ENCODE measurements around the gene RRAGC. TPM values are rescaled to one million over a fixed set of nuclear protein-coding genes. Genes with fewer than 3 reads are reported as not detected.

RRAGC gene
- total RNA-seq, 1 donor from 2014 or later, result 21.1 TPM

GRCh38 chr1:38790422-38791163, 69.0 kb downstream of the RRAGC start:
- H3K27ac Mint-ChIP-seq, result no peak overlapping the region
- TF ChIP-seq CTCF (IDR thresholded peaks at IDR 0.05; ENCODE audit: unreplicated experiment), result no peak
- H3K4me3 Mint-ChIP-seq, result no peak overlapping the region
- peaks cover 11% of the 10 kb centered on the region for H3K4me1 Mint-ChIP-seq
- no peaks in the 10 kb centered on the region for H3K36me3 Mint-ChIP-seq
- no peak for DNase-seq (ENCODE audit: low spot score in 2 of 2, unreplicated experiment in 2 of 2)
- peaks cover 12% of the 10 kb centered on the region for H3K9me3 Mint-ChIP-seq
- peaks cover 79% of the 10 kb centered on the region for H3K27me3 Mint-ChIP-seq (ENCODE audit: low read depth)

- H3K36me3 Mint-ChIP-seq, result no peaks in the 10 kb centered on the region
- no peak for TF ChIP-seq CTCF (IDR thresholded peaks at IDR 0.05; ENCODE audit: unreplicated experiment)
- H3K4me3 Mint-ChIP-seq, result no peak overlapping the region
- H3K4me1 Mint-ChIP-seq, result peaks cover 11% of the 10 kb centered on the region
- H3K27me3 Mint-ChIP-seq (ENCODE audit: low read depth), result peaks cover 85% of the 10 kb centered on the region
- no peak overlapping the region for H3K27ac Mint-ChIP-seq
- DNase-seq (ENCODE audit: low spot score in 2 of 2, unreplicated experiment in 2 of 2), result no peak
- peaks cover 8% of the 10 kb centered on the region for H3K9me3 Mint-ChIP-seq
Observed at GRCh38 chr1:38789498-38790169, 69.9 kb downstream of the RRAGC start.

DNA sequence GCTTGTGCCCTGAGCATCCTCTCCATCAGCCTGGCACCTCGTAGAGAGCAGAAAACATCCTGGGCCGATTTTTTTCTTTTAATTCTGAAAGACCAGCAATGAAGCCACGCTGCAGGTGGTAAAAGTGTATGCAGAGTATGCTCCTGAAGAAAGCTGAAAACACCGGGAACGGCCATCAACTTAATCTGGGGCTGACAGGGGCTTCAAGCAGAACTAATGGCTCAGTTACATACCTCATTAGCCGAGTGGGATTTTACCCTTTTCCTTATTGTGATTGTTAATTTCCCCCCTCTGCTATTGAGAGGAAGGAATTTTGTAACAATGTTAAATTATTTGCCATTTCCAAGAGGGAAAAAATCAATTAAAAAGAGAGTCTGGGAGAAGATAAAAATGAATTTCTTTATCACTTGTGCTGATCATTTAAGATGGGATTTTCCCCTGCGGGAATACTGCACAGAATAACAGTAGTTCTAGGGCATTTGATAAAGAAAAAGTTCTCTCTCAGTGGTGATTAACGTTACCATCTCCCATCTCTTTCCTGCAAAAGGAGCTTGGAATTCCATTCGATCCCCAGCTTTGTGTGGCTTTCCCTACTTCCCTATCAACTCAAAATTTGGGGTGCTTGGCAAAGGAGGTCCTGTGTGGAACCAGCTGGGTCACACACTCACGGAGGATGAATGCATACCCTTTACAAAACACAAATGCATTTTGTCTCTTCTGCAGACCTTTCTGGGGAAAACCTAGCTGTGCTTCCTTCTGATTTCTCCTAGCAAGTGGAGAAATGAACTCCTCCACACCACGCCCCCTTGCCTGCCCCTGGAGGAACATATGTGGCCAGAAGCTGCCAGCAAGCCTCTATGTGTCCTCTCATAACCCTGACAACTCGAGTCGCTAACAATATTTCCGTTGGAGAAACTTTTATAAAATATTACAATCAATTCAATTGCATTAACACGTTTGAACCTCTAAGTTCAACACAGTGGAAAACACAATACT, 70.9 kb downstream of the RRAGC start:
- Mint-ChIP-seq H3K27me3 (ENCODE audit: low read depth) (peaks cover 88% of the 10 kb centered on the region), H3K4me3 (no peak overlapping the region), H3K9me3 (no peaks in the 10 kb centered on the region), H3K4me1 (peaks cover 11% of the 10 kb centered on the region), H3K27ac (no peak overlapping the region), H3K36me3 (no peaks in the 10 kb centered on the region)
- no peak for TF ChIP-seq CTCF (IDR thresholded peaks at IDR 0.05; ENCODE audit: unreplicated experiment)
- DNase-seq (ENCODE audit: low spot score in 2 of 2, unreplicated experiment in 2 of 2), result no peak

Other genes starting within 250 kb of the RRAGC start
- 10.5 to 14.1 TPM (median 12.2 TPM) in 3 replicates for gene MYCBP, start 13.6 kb upstream of the RRAGC start, total RNA-seq
- gene GJA9, start 21.8 kb upstream of the RRAGC start, total RNA-seq, result not detected in 3 replicates
- gene RHBDL2, start 82.1 kb upstream of the RRAGC start, total RNA-seq, result not detected in 3 replicates
- gene AKIRIN1, start 131.5 kb upstream of the RRAGC start, total RNA-seq, result 69.6 to 75.8 TPM (median 70.1 TPM) in 3 replicates
- gene NDUFS5, start 166.6 kb upstream of the RRAGC start, total RNA-seq, result 184 to 196 TPM (median 186 TPM) in 3 replicates